ENCODE data around the gene ACSF2.

DNA sequence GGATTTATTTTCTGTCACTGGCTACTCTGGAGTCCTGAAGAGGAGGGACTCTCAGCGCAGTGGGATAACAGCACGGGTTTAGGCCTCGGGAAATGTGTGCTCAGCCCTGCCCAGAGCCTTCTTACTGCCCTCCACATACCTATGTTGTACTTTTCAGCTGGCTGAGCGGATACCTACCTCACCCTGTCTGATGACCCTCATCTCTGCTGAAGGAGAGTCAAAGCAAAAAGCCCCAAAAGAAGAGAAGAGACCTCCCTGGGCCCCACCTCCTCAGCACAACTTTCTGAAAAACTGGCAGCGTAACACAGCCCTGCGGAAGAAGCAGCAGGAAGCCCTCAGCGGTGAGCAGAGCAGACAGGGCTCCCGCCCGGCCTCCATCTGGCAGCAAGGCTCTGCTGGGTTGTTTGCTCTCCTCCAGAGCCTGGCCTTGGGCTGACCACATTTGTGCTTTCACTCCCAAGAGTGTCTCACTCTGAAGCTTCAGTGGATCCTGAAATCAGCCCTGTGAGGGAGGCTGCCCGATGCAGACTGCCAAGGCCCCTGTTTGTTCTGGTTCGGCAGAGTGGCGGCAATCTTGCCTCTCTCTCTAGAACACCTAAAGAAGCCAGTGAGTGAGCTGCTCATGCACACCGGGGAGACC is 92.5 kb downstream of the ACSF2 start:
- TF ChIP-seq CTCF (conservative IDR thresholded peaks at IDR 0.05) (no peak), ZFX (IDR thresholded peaks at IDR 0.05) (no peak)
